Keratinocyte (primary cell): ENCODE measurements around the gene TRAF3.

Experiments
- CTCF ChIP-seq, 3 experiments: IDR thresholded peaks in 1 of 3; conservative IDR thresholded peaks in 1 of 3; optimal IDR thresholded peaks in 1 of 3; 2 replicates in 2 of 3; 3 replicates in 1 of 3; pipeline versions ENCODE3 to v1.5.1; 2011; ENCODE audit warnings: low read length in 3 of 3, mild to moderate bottlenecking in 3 of 3, moderate library complexity in 2 of 3, control low read depth in 1 of 3, inconsistent platforms in 1 of 3; ENCODE audit not compliant: insufficient read depth in 2 of 3; ENCODE audit errors: extremely low read depth in 1 of 3
- EZH2 ChIP-seq: IDR thresholded peaks from one replicate; pipeline ENCODE4 v1.6.1; 2012; ENCODE audit warnings: inconsistent platforms, mild to moderate bottlenecking, low read length, moderate library complexity

- TF ChIP-seq CTCF (optimal IDR thresholded peaks at IDR 0.05 in 1 of 3, IDR thresholded peaks at IDR 0.05 in 1 of 3, conservative IDR thresholded peaks at IDR 0.05 in 1 of 3; ENCODE audit: extremely low read depth in 1 of 3, insufficient read depth in 2 of 3, low read length in 3 of 3) (no peak), EZH2 (no peak)
Measured at GRCh38 chr14:102771144-102771543, 6.1 kb upstream of the TRAF3 start.
